GM20000 (cell line): ENCODE results near the gene TMC1.
"Not testable (repeated sequence)": the region's sequence is repeated elsewhere in the genome, so short reads cannot be mapped to it uniquely, and the experiment has no call there.

Source experiments
- DNase-seq: peaks from one replicate; pipeline ENCODE4 v3.0.0; 2012; ENCODE audit warnings: low spot score
- TF ChIP-seq, protein P1 (sequence below): IDR thresholded peaks from 2 replicates; pipeline ENCODE4 v1.5.1; 2012; ENCODE audit warnings: mild to moderate bottlenecking, control low read depth; ENCODE audit errors: extremely low read depth, missing control alignments

Gene TMC1

DNA sequence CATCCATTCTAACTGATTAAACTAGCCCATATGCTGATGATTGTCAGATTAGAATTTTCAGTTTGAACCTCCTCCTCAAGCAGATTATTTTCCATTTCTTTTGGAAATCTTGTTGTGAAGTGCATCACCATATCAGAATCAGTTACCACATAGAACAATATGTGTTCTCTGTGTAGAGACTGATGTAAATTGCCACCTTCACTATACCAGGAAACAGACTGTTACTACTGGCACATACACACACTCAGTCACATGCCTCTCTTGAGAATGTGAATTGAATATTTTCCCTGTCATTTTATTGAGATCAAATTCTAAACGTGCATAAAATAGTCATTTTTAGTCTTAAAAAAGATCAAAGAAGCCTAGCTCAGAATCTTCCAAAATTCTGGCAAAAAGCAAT lies 270.0 kb downstream of the TMC1 start:
- DNase-seq: no peak
- TF ChIP-seq, protein P1, sequence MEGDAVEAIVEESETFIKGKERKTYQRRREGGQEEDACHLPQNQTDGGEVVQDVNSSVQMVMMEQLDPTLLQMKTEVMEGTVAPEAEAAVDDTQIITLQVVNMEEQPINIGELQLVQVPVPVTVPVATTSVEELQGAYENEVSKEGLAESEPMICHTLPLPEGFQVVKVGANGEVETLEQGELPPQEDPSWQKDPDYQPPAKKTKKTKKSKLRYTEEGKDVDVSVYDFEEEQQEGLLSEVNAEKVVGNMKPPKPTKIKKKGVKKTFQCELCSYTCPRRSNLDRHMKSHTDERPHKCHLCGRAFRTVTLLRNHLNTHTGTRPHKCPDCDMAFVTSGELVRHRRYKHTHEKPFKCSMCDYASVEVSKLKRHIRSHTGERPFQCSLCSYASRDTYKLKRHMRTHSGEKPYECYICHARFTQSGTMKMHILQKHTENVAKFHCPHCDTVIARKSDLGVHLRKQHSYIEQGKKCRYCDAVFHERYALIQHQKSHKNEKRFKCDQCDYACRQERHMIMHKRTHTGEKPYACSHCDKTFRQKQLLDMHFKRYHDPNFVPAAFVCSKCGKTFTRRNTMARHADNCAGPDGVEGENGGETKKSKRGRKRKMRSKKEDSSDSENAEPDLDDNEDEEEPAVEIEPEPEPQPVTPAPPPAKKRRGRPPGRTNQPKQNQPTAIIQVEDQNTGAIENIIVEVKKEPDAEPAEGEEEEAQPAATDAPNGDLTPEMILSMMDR: no peak

DNA sequence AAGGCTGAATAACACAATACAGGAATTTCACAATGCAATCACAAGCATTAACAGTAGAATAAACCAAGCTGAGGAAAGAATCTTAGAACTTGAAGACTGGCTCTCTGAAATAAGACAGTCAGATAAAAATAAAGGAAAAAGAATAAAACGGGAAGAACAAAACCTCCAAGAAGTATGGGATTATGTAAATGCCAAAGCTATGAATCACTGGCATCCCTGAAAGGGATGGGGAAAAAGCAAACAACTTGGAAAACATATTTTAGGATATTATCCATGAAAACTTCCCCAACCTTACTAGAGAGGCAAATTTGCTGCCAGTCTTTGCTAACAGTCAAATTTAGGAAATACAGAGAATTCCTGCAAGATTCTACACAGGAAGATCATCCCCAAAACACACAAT lies 273.5 kb downstream of the TMC1 start:
- DNase-seq: no peak
- TF ChIP-seq, protein P1: no peak

DNA sequence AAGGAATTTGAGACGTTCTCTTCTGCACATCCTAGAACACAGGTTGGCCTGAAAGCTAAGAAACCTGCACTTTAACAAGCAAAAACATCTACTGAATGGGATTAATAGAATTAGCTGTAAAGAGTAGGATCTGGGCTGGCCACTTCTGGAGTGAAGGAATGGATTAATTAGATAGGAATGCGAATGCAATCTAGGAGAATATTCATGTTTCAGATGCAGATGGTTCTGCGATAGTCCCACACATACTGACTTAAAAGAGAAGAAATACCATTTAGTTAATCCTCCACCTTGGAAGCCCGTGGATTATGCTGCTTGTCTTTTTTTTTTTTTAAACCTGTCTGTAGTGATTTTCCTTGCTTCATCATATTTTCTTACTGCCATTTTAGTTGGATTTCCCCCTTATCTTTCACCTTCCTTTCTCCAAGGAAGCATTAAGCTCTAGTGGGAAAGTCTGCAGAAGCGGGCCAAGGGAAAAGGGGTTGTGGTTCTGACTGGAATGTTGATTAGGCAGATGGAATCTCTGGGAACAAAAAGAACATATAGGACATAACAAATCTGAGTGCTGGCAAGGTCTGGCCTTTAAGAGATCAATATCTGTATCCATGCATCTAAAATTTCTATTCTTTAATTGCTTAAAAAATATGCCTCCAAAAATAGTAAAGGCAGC lies 279.1 kb downstream of the TMC1 start:
- DNase-seq: no peak
- TF ChIP-seq, protein P1: no peak

DNA sequence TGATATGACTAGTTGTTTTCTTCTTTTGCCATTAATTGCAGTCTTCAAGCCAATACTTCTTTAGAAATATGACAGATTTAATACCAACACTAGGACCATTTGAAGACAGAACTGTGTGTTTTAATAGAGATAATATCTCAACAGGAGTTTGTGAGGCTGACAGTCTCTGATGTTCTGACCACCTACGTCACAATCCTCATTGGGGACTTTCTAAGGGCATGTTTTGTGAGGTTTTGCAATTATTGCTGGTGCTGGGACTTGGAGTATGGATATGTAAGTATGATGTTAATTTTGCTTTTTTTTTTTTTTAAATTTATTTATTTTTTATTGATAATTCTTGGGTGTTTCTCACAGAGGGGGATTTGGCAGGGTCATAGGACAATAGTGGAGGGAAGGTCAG lies 283.8 kb downstream of the TMC1 start:
- DNase-seq: no peak
- TF ChIP-seq, protein P1: no peak

DNA sequence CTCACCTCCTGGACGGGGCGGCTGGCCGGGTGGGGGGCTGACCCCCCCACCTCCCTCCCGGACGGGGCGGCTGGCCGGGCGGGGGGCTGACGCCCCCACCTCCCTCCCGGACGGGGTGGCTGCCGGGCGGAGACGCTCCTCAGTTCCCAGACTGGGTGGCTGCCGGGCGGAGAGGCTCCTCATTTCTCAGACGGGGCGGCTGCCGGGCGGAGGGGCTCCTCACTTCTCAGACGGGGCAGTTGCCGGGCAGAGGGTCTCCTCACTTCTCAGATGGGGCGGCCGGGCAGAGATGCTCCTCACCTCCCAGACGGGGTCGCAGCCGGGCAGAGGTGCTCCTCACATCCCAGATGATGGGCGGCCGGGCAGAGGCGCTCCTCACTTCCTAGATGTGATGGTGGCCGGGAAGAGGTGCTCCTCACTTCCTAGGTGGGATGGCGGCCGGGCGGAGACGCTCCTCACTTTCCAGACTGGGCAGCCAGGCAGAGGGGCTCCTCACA lies 285.0 kb downstream of the TMC1 start:
- DNase-seq: not testable (repeated sequence)

DNA sequence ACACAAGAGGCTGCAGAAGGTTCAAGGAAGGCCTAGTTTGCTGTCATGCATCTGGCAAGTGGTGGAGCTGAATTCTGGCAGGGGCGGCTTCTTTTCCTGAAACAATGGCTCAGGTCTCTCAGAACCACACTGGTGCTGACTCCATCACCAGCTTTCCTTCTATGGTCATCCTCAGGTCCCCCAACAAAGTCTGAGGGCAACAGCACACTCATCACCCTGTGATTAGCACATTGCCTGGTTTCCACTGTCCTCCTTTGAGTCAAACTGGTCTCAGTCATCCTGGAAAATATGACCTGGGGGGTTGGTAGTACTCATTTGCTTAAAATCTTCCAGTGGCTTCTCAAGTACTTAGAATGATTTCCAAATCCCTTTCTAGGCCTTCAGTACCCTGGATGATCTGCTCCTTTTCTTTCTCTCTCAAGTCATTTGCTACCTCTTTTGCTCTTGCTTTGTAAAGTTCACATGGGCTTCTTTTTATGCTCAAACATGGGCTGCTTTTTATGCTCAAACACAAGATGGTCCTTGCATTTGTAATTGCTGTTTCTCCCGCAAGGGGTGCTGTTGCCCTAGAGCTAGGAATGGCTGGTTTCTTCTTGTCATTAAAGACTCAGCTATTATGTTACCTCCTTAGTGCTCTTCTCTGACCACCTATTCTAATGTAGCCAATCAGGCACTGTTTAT lies 286.5 kb downstream of the TMC1 start:
- DNase-seq: peak; percentile 22
- TF ChIP-seq, protein P1: peak; percentile 20

DNA sequence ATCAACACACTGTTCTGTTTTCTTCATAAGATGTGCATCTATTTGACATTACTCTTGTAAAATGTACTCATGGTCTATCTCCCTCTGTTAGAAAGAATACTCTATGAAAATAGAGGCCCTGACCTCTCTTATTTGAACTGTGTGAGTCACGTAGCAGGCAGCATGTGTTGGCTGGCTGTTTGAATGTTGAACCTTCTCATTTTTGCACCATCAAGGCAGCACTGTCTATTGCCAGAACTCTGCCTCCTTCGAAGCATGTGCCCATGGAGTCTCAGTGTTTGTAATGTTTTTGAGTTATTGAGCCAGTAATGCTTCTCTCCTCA lies 287.0 kb downstream of the TMC1 start:
- TF ChIP-seq, protein P1: no peak
- DNase-seq: no peak

DNA sequence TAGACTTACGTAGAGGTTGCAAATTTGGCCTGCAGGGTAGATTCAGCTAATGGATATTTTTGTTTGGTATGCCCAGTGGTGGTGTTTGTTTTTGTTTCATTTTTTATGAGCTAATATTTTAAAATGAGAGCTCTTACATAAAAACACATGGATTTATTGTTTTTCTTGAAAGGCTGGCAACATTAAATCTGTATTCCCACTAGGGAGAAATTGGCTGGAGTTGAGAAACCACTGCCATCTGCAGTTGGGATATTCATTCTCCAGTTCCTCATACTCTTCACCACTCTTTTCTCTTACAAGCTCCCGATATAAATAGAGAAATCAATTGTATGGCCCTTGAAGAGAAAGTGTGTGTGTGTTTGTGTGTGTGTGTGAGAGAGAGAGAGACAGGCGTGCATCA lies 288.2 kb downstream of the TMC1 start:
- DNase-seq: no peak
- TF ChIP-seq, protein P1: no peak
